Hematopoietic multipotent progenitor cell treated with erythropoietin and hydrocortisone succinate and interleukin-3 and kit ligand, for 15 days (in vitro differentiated cells): Measurements from ENCODE around the gene CUX1.

Source experiments
- DNase-seq: peaks from one replicate; pipeline ENCODE4 v3.0.0-alpha.2; 2015; ENCODE audit warnings: low spot score

CUX1 gene

DNA sequence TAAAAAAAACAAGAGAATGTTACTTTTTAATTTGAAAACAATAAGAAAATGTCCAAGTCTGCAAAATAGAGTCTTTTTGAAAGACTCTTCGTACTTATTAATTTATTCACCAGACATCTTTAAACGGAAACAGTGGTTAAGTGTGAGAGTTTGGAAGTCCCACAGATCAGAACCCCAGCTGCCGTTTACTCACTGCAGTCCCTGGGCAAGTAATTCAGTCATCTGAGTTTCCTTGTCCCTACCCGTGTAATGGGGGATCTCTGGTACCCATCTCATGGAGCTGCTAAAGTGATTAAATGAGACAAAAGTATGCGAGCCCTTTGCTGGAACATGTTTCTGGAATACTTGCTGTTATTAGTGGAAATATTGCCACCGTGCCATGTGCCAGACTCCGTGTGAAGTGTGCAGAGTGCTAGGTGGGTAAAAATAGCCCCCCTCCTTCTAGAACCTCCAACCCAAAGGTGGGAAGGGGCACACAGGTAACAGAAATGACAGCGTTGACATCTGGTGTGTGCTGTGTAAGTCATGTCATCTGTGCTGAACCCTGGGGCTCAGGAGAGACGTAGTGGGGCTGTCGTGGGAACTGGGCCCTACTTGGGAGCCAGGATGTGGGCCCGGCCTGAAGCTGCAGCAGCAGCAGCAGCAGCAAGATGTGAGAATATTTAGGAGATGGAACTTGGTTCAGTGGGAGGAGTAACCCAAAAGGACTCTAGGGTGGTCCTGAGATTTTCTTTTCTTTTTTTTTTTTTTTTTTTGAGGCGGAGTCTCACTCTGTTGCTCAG, 140.5 kb downstream of the CUX1 start:
- no peak for DNase-seq

DNA sequence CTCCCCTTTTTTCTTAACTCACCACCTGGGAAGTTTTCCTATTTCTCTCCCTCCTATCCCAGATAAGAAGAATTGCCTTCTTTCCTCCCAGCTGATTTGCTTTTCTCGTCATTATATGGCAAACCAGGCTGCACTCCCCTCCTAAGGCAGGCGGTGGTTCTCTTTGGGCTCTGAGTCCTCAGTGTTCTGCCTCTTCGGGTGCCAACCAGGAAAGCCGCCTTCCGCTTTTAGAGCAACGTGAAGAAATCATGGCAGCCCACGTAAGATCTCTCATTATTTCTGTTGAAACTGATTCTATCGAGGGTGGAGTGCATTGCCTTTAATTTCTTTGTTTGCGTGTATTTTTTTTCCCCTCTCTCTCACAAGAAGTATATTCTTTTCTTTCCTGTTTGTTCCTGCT, 141.9 kb downstream of the CUX1 start:
- no peak for DNase-seq

DNA sequence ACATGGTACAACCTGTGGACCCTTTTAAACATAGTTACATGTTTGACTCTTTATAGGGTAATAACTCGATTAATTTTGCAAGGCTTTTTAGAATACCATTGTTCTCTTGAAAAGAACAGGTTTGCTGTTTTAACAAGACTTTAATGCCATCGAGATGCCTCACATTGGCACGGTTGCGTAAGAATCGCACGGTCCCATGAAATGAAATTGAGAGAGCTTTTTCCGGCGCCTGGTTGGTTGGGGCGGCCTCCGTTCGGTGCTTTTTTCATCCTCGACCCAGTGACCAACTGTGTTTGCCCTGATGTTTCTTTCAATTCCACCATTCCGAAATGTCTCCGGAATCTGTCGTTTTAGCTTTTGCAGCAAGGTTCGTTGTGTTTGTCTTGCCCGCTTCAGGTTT, 142.4 kb downstream of the CUX1 start:
- no peak for DNase-seq

DNA sequence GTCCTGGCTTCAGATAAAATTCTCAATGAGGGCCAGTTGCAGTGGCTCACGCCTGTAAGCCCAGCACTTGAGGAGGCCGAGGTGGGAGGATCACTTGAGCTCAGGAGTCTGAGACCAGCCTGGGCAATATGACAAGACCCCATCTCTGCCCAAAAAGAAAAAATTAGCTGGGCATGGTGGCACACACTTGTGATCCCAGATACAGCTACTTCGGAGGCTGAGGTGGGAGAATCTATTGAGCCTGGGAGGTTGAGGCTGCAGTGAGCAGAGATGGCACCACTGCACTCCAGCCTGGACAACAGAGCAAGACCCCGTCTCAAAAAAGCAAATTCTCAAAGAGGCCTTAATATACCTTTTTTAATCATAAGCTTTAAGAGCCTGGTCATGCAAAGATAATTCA, 142.9 kb downstream of the CUX1 start:
- DNase-seq: no peak

DNA sequence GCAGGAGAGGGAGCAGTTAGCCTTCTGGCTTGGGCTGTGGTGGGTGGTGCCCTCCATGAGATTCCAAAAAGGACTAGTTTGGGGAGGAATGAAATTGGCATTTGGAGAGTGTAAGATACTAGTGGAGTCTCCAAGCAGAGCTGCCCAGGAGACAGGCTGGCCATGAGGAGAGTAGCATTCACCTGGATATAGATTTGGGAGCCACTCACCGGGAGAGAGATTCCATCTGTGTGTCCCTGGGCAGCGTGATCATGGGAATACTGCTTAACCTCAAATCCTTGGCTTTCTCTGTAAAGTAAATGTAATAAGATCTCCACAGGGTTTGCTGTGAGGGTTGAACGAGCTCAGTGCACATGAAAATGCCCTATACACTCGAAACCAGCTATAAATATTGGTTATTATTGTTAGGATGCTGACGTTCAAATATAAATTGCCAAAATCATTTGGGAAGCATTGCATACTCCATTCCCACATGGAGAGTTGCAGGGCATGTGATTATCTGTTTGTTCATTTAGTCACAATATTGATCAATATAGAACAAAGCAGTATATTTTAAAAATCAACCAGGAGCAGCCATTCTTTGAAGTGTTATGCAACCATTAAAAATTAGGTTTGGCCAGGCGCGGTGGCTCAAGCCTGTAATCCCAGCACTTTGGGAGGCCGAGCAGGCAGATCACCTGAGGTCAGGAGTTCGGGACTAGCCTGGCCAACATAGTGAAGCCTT, 143.7 kb downstream of the CUX1 start:
- no peak for DNase-seq

DNA sequence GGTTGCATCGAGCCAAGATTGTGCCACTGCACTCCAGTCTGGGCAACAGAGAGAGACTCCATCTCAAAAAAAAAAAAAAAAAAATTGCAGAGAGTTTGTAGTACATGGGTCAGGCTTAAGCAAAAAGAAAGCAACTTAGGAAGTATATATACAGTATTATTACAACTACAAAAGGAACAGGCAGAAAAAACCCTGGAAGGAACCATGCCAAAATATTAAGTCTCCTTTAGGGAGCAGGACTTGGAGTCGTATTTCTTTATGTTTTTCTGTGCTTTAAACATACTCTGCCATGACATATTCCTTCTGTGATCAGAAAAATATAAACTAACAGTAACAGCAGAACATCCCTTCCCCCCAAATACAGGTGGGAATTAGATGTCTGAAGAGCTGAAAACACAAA, 144.4 kb downstream of the CUX1 start:
- DNase-seq: no peak

DNA sequence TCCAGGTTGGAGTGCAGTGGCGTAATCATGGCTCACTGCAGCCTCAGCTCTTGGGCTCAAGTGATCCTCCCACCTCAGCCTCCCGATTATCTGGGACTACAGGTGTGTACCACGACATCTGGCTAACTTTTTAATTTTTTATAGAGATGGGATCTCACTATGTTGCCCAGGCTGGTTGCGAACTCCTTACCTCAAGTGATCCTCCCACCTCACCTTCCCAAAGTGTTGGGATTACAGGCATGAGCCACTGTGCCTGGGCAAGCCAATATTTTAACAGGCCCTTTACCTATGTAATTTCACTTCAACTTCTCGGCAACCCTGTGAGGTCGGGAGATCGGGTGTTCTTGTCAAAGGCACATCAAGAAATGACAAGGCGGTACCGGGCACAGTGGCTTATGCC, 146.3 kb downstream of the CUX1 start:
- no peak for DNase-seq

DNA sequence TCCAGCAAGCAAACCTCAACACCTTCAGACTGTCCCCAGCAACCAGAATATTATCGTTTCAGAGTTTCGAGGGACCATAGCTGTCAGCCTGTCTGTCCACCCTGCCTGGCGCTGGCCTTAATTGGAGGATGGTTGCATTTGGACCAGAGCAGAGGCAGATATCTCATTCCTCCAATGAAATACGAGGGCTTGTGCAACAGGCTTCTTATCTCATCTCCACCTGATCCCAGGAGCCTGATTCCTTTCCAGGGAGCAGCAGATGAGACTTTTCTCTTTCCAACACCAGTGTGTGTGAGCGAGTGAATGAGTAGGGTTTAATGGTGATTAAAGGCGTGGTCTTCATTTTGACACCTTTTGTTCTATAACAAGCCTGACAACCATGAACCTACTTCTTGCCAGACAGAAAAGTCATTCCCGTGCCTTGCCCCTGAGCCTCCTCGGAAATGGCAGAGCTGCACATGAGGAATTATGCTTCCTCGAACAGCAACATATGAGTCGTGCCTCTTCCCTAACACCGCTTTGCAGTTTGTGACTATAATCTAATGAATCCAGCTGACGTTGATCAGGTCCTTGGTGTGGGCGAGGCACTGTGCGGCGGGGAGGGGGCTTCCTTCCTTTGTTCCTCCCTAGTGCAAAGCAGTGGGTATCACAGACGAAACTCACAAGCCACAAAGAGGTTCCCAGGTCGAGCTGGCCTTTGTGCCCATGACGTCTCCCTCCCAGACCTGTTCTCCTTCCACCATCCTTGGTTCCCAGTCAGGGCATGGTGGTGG, 147.4 kb downstream of the CUX1 start:
- DNase-seq: no peak

DNA sequence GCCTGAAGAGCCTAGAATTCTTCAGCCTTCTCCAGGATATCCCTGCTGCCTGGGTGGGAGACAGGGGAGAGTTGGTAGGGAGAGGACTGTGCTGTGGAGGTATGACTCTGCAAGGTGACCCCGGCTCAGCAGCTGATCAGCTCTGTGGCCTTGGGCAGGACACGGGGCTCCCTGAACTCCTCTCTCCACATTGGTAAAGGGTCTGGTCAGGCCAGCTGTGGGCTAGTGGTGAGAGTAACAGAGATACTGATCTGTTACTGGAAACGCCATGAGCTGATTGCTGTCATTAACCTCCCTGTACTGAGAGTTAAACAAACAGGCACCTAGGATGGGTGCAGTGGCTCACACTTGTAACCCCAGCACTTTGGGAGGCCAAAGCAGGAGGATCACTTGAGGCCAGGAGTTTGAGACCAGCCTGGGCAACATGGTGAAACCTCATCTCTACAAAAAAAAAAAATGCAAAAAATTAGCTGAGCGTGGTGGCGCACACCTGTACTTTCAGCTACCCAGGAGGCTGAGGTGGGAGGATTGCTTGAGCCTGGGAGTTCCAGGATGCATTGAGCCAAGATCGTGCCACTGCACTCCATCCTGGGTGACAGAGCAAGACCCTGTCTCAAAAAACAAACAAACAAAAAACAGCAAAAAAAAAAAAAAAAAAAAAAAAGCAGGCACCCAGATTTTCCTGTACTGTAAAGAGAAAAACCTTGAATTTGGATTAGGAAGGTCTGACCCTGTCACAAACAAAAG, 151.5 kb downstream of the CUX1 start:
- DNase-seq: no peak

DNA sequence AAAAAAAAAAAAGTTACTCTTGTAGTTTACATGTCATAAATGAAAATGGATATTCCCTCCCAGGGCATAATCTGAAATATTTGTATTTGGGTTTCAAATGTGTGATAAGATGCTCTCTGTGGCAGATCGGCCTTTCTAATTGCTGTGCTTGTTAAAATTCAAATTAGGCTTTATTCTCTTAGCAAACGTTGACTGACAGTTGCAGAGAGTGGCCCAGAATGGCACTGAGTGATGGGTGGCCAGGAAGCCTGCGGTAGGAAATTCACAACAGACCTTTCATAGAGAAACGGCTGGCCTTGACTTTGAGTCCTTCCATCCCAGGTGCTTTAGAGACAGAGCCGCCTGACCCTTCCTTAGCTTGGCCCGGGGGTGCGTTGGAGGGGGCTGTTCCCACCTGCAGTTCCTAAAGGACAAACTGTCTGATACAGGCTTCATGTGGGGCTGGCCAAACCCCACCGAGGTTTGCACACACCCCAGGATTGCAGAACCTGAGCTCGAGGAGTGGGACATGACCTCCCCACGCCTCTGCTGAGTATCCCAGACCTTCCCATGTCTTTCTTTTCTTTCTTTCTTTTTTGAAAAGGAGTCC, 152.7 kb downstream of the CUX1 start:
- no peak for DNase-seq

DNA sequence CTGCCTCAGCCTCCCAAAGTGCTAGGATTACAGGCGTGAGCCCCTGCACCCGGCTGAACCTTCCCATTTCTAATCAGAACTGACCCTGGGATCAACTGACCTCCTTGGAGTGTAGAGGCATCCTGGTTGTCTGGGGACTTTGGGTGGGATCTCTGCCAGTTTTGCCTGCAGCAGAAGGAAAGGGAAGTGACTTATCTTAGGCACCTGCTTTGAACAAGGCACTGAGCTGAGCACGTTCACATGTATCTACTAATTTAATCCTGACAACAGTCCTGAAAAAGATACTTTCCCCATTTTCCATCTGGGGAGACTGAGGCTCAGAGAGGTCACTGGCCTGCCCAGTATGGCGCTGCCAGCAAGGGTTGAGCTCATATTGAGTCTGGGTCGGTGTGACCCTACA, 153.4 kb downstream of the CUX1 start:
- DNase-seq: no peak

DNA sequence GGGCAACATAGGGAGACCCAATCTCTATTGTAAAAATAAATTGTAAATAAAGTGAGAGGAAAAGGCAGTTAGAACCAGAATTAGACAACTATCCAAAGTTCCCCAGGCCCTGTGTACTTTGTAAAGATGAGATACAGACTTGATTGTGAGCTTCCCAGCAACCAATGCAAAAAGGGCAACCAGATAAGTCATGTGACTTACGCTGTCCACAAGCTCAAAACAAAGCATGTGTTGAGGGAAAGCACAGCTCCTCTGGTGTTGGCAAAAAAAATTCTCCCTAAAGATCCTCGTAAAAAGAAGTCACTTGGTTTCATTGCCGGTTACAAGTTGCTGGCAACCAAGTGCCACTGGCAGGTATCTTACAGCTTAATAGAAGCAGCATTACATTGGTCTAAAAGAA, 154.0 kb downstream of the CUX1 start:
- DNase-seq: no peak

DNA sequence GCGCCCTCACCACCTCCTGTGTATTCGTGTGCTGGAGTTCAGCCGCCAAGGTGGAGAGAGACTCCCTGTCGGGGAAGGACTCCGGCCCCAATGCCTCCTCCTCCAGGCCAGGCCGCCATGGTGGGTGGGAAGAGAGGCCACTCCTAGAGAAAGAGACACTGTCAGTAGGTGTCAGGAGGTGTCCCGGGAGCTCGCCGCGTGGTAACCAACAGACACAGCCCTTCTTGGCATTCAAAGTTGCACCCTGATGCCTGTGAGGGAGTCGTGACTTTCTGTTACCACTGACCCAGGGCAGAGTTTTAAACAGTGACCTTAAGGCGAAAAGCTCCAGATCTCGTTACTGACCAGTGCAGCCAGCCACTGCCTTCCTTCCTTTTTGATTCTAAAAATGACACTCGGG, 155.2 kb downstream of the CUX1 start:
- DNase-seq: no peak

DNA sequence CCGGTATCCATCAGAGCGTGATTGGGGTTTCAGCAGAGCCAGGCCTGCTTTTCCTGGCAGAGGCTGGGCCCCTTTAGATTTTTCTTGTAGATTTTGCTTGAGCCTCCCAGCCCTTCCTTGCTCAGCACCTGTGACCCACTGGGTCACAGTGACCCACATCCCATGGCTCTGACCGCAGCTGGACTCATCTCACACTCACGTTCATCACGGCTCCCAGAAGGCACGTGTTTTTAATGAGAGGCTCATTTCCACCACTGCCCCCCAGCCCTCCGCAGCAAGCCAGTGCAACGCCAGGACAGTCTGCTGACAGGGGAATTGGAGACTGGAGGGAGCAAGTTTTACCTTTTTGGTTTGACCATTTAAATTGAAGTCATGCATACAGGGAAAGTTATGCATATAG, 155.7 kb downstream of the CUX1 start:
- DNase-seq: no peak

DNA sequence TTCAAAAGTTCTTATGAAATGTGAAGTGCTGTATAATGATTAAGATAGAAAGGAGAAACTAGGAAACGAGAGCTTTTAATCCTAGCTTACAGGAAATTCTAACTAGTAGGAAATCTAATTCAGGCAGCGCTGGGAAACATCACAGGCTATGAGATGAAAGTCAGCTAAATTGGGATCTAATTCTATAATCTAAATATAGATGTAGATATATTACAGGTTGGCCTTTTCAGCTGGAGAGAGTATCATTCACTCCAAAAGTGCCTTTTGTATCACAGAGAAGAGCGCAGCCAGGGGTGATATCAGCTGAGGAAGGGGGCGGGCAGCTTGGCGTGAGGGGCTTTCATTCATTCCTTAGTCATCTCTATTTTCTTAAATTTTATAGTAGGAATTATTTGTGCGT, 157.0 kb downstream of the CUX1 start:
- DNase-seq: no peak

DNA sequence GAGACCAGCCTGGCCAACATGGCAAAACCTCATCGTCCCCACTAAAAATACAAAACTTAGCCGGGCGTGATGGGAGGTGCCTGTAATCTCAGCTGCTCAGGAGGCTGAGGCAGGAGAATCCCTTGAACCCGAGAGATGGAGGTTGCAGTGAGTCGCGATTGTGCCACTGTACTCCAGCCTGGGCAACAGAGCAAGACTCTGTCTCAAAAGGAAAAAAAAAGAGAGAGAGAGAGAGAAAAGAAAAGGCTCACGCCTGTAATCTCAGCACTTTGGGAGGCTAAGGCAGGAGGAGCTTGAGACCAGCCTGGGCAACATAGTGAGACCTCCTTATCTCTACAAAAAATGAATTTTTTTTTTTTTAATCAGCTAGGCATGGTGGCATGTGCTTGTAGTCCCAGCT, 157.6 kb downstream of the CUX1 start:
- no peak for DNase-seq

DNA sequence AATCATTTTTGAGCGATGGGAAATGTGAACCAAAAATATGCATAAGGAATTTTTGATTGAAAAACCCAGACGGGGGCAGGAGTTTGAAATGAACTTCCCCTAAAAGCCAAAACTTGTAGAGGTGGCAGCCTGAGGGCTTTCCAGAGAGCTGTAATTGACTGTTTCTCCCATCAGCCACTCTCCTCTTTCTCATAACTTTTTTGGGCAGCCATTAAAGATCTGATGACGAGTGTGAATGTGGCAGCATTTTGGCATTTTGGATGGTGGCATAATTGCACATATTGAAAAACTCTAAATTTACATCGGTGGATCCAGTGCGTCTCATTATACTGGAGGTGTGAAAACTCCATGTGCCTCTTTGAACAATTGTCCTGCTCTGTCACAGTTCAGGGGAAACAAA, 159.0 kb downstream of the CUX1 start:
- no peak for DNase-seq

DNA sequence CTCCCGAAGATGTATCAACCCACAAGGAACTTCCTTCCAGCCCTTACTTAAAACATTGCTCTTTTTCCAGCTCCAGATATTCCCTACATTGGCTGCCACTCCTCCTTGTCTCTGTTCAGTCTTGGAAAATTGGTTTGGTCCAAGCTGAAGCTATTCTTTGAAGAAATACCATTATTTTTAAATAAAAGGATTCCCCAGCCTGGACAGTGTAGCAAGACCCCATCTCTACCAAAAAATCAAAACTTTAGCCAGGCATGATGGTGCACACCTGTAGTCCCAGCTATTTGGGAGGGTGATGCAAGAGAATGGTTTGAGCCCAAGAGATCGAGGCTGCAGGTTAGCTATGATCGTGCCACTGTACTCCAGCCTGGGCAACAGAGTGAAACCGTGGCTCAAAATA, 159.8 kb downstream of the CUX1 start:
- no peak for DNase-seq

DNA sequence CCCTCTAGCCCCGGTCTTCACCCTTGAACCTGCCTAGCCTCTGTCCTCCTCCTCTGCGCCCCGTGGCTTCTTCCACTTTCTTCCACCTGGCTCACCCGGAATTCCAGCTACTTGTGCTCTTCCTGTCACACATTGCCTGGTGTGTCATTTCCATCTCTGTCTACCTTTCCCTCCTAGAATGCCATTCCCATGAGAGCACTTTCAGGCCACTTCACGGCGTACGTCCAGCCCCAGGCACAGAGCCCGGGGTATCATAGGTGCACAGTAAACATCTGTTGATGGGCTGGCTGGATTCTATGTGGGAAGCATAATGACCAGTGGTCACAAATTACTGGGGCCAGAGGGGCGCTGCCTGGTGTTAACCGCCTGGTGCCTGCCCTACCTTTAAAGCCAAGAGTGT, 161.3 kb downstream of the CUX1 start:
- DNase-seq: no peak

DNA sequence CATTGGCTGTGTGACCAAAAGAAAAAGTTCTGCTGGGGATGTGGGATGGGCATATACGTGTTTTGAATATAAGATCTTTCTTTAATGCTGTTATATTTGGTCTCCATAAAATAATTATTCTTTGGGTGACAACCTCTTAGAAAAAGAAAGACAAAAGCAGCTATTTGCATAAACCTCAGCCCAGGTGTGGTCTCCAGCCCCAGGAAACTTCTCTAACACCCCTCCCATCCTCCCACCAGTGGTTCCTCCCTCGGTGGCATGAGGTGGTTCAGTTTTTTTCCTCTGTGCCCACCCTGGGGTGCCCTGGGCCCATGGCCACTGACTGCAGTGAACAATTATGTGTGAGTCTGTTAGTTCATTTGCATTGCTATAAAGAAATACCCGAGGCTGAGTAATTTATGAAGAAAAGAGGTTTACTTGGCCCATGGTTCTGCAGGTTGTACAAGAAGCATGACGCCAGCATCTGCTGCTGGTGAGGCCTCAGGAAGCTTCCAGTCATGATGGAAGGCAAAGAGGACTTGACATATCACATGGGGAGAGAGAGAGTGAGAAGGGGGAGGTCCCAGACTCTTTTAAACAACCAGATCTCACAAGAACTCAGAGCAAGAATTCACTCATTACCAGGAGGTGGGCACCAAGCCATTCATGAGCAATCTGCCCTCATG, 165.9 kb downstream of the CUX1 start:
- no peak for DNase-seq

DNA sequence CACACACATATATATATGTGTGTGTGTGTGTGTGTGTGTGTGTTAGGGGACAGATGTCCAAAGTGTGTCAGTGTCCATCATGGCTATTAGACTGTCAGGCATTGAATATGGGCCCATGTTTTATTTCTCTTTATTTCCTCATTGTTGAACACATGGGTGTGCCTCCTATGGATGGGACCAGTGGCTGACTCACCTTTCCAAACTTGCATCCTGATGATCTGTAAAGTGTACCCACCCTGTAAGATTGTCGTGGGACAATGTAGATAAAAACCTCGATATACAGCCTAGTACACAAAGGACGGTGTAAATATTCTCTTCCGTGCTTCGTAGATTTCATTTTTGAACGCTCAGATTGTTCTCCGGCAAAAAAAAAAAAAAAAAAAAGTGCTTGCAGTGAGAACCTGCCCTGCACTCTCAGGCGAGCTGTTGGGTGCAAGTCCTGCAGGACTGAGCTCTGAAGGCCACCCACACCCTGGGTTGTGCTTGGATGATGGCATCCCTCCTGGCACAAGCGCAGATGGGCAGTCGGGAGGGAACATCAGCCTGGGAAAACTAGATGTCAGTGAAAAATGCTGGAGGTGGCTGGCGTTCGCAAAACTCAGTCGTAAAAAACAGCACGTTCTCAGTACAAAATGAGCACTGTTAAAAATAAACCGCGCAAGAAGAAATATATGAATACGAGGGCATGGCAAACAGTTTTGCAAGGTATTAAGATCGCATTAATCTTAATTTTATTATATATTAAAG, 166.9 kb downstream of the CUX1 start:
- DNase-seq: no peak
